Stimulated activated CD8-positive, alpha-beta memory T cell treated with anti-CD3 and anti-CD28 coated beads, Interleukin-15, amount 100 ng/mL, for 24 hours (primary cell): ENCODE data around the gene CDHR5.

Experiments used
- DNase-seq: peaks from one replicate; pipeline ENCODE4 v3.0.0-alpha.2; 2020; ENCODE audit warnings: low read depth

Gene CDHR5

GRCh38 chr11:567011-567628 lies 57.6 kb downstream of the CDHR5 start:
- DNase-seq, result no peak
